Activated naive CD8-positive, alpha-beta T cell treated with anti-CD3 and anti-CD28 coated beads, Interleukin-2, amount 50 U/mL, for 24 hours (primary cell): ENCODE results near the gene MTMR10.

Source experiments
- ATAC-seq: fragments of 150-1000 bp; cut with Tn5 transposase; one replicate; pipeline ENCODE4 v1.10.0; 2021
- DNase-seq: peaks from one replicate; pipeline ENCODE4 v3.0.0; 2021
- H3K27ac Mint-ChIP-seq: one replicate; pipeline ENCODE4 v1.8.0; 2021; ENCODE audit warnings: mild to moderate bottlenecking, mixed read lengths
- H3K27me3 Mint-ChIP-seq: one replicate; pipeline ENCODE4 v1.8.0; 2021; ENCODE audit warnings: mixed read lengths
- H3K36me3 Mint-ChIP-seq: one replicate; pipeline ENCODE4 v1.8.0; 2021; ENCODE audit warnings: low read depth, mixed read lengths
- H3K4me1 Mint-ChIP-seq: one replicate; pipeline ENCODE4 v1.8.0; 2021; ENCODE audit warnings: mixed read lengths
- H3K4me3 Mint-ChIP-seq: one replicate; pipeline ENCODE4 v1.8.0; 2021; ENCODE audit warnings: mild to moderate bottlenecking, moderate library complexity, mixed read lengths
- H3K9me3 Mint-ChIP-seq: one replicate; pipeline ENCODE4 v1.8.0; 2021; ENCODE audit warnings: mixed read lengths

The MTMR10 gene

DNA sequence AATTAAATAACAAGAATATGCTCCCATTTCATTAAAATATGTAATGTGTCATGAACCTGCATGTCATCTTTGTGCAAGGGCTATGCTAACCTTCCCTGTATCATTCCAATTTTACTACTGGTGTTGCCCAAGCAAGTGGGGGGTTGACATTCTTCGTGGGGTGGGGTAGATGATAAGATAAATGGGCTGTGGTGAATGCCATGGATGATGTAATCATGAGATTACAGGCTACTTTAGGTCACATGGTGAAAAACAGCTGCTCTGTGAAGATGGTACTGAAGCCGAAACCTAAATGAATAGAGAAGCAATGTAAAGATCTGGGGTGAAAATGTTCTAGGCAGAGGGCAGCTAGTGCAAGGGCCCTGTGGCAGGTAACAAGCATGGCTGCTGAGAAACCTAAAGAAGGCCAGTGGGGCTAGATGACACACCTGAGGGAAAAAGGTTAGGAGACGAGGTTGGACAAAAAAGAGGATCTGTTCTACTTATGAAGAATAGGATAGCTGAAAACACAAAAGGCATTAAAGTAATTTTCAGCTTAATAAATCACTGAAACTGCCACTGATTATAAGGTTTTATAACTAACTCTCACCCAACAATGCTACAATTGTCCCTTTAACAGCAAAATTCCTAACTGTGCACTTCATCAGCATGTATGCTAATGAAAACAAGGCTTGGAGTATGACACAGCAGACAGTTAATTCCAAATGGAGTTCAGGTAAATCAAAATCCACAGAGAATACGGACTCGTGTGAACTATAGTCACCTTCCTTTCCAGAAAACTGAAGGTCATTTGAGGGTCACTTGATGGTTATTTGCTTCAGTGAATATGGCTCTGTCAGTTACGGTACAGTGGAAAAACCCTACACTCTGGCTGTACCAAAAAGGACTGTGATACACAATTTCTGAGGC lies 35.0 kb downstream of the MTMR10 start:
- Mint-ChIP-seq H3K27ac (peak overlapping the region; percentile 23), H3K27me3 (no peaks in the 10 kb centered on the region), H3K9me3 (no peaks in the 10 kb centered on the region), H3K36me3 (peaks cover 45% of the 10 kb centered on the region), H3K4me3 (no peak overlapping the region), H3K4me1 (peaks cover 12% of the 10 kb centered on the region)
- DNase-seq (no peak), ATAC-seq (no peak)

DNA sequence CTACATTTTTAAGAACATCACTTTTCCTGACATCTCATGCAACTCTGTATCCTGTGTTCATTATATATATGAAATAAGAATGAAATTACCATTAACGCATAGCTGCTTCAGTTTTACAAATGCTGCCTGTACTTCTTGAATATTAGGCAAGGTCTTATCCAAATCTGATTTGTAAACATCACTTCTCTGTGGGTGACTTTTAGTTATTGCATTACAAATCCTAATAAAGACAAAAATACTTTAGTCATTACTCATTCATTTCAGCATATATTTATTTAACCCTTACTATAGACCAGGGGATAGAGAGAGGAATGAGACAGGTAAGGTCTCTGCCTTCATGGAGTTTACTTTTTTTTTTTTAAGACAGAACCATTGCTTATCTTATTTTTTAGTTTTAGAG lies 36.8 kb downstream of the MTMR10 start:
- DNase-seq (no peak), ATAC-seq (no peak)
- Mint-ChIP-seq H3K4me3 (no peak overlapping the region), H3K4me1 (peaks cover 12% of the 10 kb centered on the region), H3K9me3 (no peaks in the 10 kb centered on the region), H3K36me3 (peaks cover 53% of the 10 kb centered on the region), H3K27ac (no peak overlapping the region), H3K27me3 (no peaks in the 10 kb centered on the region)

DNA sequence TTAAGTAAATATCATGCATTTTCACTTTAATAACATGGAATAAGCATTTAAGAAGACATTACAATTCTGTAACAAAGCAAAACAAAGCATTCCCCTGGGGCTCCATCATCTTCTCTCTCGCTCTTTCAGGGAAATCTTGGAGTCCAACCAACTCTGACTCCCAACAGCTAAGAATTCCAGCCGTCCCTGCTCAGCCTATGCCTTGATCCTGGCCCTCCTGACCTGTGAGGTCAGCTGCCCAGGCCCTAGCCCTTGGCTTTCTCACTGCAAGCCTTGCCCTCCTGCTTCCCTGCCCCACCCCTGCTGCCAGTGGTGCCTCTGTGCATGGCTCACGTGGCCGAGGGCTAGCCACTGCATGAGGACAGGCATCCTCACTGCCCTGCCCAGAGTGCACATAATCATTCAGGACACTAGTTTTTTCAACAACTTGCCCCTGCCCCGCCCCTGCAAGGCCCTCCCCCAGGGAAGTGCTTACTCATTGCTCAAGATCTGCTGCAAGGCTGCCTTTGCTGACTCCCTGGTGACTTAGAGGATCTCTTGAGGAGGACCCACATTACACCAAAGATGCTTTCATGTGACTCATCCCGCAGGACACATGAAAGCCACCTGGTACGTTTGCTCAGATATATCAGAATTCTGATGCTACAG lies 37.6 kb downstream of the MTMR10 start:
- H3K36me3 Mint-ChIP-seq: peaks cover 55% of the 10 kb centered on the region
- peaks cover 12% of the 10 kb centered on the region for H3K4me1 Mint-ChIP-seq
- no peaks in the 10 kb centered on the region for H3K27me3 Mint-ChIP-seq
- ATAC-seq (no peak), DNase-seq (no peak)
- no peaks in the 10 kb centered on the region for H3K9me3 Mint-ChIP-seq
- H3K27ac Mint-ChIP-seq: peak overlapping the region; percentile 27
- H3K4me3 Mint-ChIP-seq: no peak overlapping the region

DNA sequence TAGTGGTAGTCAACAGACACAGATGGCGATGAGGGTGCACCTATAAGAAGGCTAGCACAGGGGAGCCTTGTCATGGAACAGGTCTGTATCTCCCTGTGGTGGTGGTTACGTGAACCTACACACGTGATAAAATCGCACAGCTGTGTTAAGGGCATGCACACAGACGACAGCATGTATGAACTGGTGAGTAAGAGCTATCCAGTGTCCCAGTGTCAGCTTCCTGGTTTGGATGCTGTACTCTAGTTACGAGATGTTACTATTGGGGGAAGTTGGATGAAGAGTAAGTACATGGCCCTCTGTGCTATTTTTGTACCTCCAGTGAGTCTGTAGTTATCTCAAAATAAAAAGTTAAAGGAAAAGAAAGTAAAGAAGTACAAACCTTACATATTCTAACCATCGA lies 38.2 kb downstream of the MTMR10 start:
- DNase-seq: no peak
- ATAC-seq: no peak
- Mint-ChIP-seq H3K4me3 (no peak overlapping the region), H3K4me1 (peaks cover 12% of the 10 kb centered on the region), H3K9me3 (no peaks in the 10 kb centered on the region), H3K36me3 (peaks cover 58% of the 10 kb centered on the region), H3K27ac (no peak overlapping the region), H3K27me3 (no peaks in the 10 kb centered on the region)

DNA sequence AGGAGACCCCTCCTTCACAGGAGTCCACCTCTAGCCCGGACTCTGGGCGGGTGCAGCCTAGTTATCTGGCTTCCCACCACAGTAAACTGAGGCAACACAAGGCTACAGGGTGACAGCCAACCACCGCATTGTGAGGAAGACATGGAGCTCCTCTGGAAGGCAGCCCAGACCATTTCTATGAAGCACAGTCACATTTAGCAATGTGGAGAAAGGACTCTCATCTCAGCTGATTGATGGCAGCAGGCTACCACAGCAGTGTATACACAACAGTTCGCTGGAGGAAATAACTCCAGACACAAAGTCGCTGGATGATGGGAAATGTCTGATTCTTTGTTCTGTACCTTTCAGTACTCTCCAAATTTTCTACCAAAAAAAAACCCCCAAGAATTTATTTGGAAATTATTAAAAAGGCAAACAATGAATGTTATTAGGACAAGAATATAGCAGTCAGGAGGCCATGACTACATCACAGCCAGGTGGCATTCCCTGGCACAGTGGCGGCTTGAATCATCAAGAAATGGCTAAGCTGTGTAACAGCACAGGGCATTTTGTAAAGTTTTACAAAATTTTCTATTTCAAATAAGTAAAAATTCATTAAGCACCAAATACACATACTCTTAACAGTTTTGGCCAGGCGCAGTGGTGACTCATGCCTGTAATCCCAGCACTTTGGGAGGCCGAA lies 47.6 kb downstream of the MTMR10 start:
- H3K4me3 Mint-ChIP-seq: no peak overlapping the region
- peaks cover 46% of the 10 kb centered on the region for H3K36me3 Mint-ChIP-seq
- ATAC-seq (no peak), DNase-seq (no peak)
- no peaks in the 10 kb centered on the region for H3K27me3 Mint-ChIP-seq
- H3K9me3 Mint-ChIP-seq: no peaks in the 10 kb centered on the region
- no peaks in the 10 kb centered on the region for H3K4me1 Mint-ChIP-seq
- H3K27ac Mint-ChIP-seq: no peak overlapping the region

DNA sequence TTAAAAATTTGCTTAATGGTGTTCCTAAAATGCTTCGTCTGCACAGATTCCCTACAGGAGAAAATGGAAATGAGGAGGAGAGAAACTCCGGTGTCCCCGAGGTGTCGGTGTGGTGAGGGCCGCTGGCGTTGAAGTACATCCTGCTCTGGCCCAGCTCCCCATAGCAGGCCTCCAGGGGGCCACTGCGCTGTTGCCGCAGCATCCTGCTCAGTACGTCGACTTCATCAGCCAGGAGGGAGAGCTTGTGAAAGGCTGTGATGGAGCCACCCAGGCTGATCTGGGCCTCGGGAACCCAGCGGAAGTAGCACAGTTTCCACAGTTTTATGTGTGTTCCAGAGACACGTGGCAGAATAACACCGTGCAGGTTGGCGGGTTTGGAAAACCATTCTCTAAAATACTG lies 49.9 kb downstream of the MTMR10 start:
- DNase-seq (no peak), ATAC-seq (no peak)
- Mint-ChIP-seq H3K4me3 (no peak overlapping the region), H3K27me3 (no peaks in the 10 kb centered on the region), H3K4me1 (no peaks in the 10 kb centered on the region), H3K9me3 (no peaks in the 10 kb centered on the region), H3K27ac (no peak overlapping the region), H3K36me3 (peaks cover 57% of the 10 kb centered on the region)

DNA sequence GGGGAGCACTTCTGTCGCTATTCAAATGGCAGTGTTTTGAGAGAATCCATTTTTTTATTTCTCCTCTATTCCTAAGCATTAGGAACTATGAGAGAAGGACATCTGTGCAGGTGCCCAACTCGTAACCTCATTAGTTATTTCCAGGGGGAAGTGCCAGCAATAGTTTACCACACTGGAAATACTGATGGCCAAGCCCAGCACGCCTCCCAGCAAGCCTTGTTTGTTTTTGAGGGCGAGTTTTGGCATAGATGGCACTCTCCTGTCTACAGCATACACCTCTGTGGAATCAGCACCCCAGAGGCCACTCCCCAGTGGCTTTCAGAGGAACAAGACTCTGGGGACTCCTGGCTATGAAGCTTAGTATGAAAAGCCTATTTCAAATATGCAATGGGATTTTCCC lies 51.1 kb downstream of the MTMR10 start:
- H3K4me1 Mint-ChIP-seq: no peaks in the 10 kb centered on the region
- no peak overlapping the region for H3K27ac Mint-ChIP-seq
- no peak for ATAC-seq
- peaks cover 53% of the 10 kb centered on the region for H3K36me3 Mint-ChIP-seq
- H3K9me3 Mint-ChIP-seq: no peaks in the 10 kb centered on the region
- H3K4me3 Mint-ChIP-seq: no peak overlapping the region
- H3K27me3 Mint-ChIP-seq: no peaks in the 10 kb centered on the region
- DNase-seq: no peak

DNA sequence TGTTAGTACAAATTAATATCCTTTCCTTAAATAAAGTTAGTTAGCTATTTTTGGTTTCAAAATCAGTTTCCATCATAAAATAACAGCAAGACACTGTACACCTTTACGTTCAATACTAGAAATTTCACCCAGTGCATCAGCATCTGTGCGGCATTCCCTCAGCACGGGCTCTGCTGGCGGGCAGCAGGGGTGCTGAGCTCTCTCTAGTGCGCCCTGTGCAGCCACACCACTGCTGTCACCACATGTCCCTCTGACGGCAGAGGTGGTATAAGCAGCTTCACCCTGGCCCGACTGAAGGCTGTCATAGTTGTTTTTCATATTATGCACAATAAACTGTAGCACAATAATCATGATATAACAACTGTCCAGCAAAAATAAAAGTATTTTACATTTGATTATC lies 52.3 kb downstream of the MTMR10 start:
- ATAC-seq: no peak
- no peak overlapping the region for H3K27ac Mint-ChIP-seq
- no peaks in the 10 kb centered on the region for H3K27me3 Mint-ChIP-seq
- DNase-seq: no peak
- H3K4me1 Mint-ChIP-seq: no peaks in the 10 kb centered on the region
- H3K36me3 Mint-ChIP-seq: peaks cover 55% of the 10 kb centered on the region
- H3K9me3 Mint-ChIP-seq: no peaks in the 10 kb centered on the region
- H3K4me3 Mint-ChIP-seq: no peak overlapping the region

DNA sequence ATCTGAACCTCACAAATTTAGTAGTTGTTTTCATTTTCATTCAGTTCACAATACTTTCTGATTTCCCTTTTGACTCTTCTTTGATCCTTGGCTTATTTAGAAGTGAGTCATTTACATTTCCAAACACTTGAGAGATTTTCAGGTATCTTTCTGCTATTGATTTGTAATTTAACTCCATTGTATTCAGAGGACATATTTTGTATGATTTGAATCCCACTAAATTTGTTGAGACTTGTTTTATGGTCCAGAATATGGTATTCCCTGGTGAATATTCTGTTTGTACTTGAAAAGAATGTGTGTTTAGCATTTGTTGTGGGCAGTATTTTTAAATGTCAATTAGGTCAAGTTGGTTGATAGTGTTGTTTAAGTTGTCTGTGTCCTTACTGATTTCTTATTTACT lies 58.1 kb downstream of the MTMR10 start:
- H3K36me3 Mint-ChIP-seq: peaks cover 51% of the 10 kb centered on the region
- ATAC-seq (no peak), DNase-seq (no peak)
- no peaks in the 10 kb centered on the region for H3K9me3 Mint-ChIP-seq
- no peak overlapping the region for H3K27ac Mint-ChIP-seq
- peaks cover 8% of the 10 kb centered on the region for H3K4me1 Mint-ChIP-seq
- no peaks in the 10 kb centered on the region for H3K27me3 Mint-ChIP-seq
- H3K4me3 Mint-ChIP-seq: no peak overlapping the region

DNA sequence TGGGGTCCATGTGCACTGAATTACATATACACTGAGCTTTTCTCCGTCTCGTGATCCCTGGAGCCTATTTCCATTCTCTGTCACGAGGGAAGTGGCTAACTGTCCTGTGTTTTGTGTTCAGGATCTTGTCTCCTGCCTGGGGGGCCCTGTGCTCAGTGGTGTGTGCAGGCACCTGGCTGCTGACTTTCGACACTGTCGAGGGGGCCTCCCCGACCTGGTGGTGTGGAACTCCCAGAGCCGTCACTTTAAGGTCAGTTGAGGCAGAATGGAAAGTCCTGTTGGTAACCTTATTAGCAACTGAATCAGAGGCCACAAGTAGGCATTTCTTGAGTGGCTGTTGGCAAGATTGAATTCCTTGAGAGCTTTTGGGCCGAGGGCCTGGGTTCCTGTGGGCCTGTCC lies 61.0 kb downstream of the MTMR10 start:
- peak; percentile 34 for ATAC-seq
- H3K36me3 Mint-ChIP-seq: peaks cover 43% of the 10 kb centered on the region

DNA sequence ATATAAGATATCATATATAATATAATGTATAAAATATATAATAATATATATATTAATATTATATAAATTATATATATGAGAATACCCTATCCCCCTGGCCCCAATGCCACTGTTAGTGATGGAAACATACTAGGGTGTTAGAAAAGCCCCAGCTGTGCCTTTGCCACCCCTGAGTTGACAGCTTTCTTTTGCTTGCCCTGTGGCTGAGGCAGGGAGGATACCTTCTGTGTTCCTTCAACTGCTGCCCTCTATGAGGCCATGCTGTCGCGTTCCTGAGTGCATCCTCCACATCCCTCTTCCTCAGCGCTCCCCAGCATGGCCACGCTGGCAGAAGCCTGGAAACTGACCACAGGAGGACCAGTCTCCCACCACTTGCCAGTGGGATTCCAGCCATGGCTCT lies 61.4 kb downstream of the MTMR10 start:
- H3K4me1 Mint-ChIP-seq: peaks cover 8% of the 10 kb centered on the region
- no peak overlapping the region for H3K27ac Mint-ChIP-seq
- DNase-seq: no peak
- H3K36me3 Mint-ChIP-seq: peaks cover 43% of the 10 kb centered on the region
- H3K9me3 Mint-ChIP-seq: no peaks in the 10 kb centered on the region
- no peaks in the 10 kb centered on the region for H3K27me3 Mint-ChIP-seq
- H3K4me3 Mint-ChIP-seq: no peak overlapping the region
- ATAC-seq: no peak

More for the DNA sequence above, 61.0 kb downstream of the MTMR10 start:
- DNase-seq: no peak
- H3K4me3 Mint-ChIP-seq: no peak overlapping the region
- no peaks in the 10 kb centered on the region for H3K27me3 Mint-ChIP-seq
- H3K27ac Mint-ChIP-seq: no peak overlapping the region
- H3K9me3 Mint-ChIP-seq: no peaks in the 10 kb centered on the region
- peaks cover 8% of the 10 kb centered on the region for H3K4me1 Mint-ChIP-seq

DNA sequence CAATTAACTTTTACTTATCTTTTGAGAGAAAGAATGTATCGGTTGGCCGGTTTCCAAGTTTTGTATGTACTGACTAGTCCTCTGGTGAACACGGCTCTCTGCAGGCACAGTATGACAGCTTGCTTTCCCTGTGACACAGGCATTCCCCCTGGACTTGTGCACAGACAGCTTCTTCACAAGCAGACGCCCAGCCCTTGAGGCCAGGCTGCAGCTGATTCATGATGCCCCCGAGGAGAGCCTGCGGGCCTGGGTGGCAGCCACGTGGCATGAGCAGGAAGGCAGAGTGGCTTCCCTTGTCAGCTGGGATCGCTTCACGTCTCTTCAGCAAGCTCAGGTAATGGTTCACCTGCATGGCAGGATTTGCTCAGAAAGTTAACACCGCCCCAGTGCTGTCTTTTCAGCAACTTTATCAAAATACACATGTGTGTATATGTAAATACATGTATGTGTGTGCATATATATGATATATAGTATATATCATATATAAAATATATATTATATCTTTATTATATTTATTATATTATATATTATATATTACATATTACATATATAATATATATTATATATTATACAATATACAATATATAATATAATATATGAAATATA lies 62.3 kb downstream of the MTMR10 start:
- Mint-ChIP-seq H3K36me3 (peaks cover 39% of the 10 kb centered on the region), H3K4me1 (peaks cover 8% of the 10 kb centered on the region), H3K27ac (no peak overlapping the region)

DNA sequence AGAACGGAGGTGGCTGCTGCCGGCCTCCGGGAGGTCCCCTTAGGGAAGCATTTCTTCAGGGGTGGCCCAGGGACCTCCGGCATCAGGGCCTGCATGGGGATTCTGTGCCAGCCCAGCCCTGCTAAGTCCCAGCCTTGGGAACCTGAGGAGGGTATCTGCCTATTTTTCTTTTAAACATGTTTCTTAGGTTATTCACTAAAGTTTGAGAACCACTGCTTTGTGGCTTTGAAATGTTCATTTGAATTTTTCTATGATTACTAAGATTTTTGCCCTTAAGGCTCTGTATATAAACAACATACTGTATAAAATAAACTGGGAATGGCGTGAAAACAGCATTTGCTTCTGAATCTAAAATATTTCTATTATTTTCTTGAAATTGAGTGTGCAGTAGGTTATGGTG lies 63.4 kb downstream of the MTMR10 start:
- H3K36me3 Mint-ChIP-seq: peaks cover 33% of the 10 kb centered on the region
- DNase-seq: no peak
- no peak overlapping the region for H3K4me3 Mint-ChIP-seq
- H3K9me3 Mint-ChIP-seq: no peaks in the 10 kb centered on the region
- H3K4me1 Mint-ChIP-seq: peaks cover 4% of the 10 kb centered on the region
- no peaks in the 10 kb centered on the region for H3K27me3 Mint-ChIP-seq
- no peak overlapping the region for H3K27ac Mint-ChIP-seq
- ATAC-seq: no peak

More for the DNA sequence above, 62.3 kb downstream of the MTMR10 start:
- Mint-ChIP-seq H3K9me3 (no peaks in the 10 kb centered on the region), H3K27me3 (no peaks in the 10 kb centered on the region), H3K4me3 (no peak overlapping the region)
- DNase-seq (no peak), ATAC-seq (no peak)

DNA sequence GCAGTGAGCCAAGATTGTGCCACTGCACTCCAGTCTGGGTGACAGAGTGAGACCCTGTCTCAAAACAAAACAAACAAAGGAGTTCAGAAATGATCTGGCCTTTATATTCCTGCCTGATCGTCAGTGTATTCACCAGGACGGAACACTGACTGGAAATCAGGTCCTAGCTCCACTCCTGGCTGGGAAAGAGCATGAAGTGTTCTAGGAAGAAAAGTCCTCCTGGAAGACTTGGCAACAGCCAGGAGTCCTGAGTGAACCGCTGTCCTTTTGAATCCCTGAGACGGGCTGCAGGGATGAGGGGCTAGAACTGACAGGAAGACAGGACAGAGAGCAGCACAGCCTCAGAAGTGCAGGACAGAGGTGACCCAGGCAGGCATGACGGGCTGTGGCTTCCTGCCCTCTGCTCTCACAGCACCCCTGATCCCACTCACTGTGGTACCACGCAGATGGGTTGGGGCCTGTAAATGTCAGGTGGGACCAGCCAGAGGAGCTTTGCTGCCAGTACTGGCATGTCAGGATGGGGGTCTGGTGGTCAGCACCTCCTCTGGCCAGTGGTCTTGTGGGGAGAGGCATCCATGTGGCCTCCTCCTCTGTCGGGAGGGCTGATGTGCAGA lies 64.2 kb downstream of the MTMR10 start:
- no peak overlapping the region for H3K4me3 Mint-ChIP-seq
- DNase-seq (no peak), ATAC-seq (no peak)
- no peaks in the 10 kb centered on the region for H3K27me3 Mint-ChIP-seq
- H3K9me3 Mint-ChIP-seq: no peaks in the 10 kb centered on the region
- H3K36me3 Mint-ChIP-seq: peaks cover 33% of the 10 kb centered on the region
- peaks cover 2% of the 10 kb centered on the region for H3K4me1 Mint-ChIP-seq
- H3K27ac Mint-ChIP-seq: no peak overlapping the region
